MM.1S (cell line): ENCODE data around the gene GBA2.

Experiments
- DNase-seq: peaks from one replicate; pipeline ENCODE4 v3.0.0-alpha.2; 2015
- H2AFZ ChIP-seq: fragments of 300-600 bp; sonication (generic); 2 replicates; pipeline ENCODE4 v1.6.0; 2016; ENCODE audit warnings: antibody characterized with exemption, low read length
- H3F3A ChIP-seq: fragments of 300-600 bp; sonication (generic); 2 replicates; pipeline ENCODE4 v1.6.1; 2016; ENCODE audit warnings: mild to moderate bottlenecking, antibody characterized with exemption, low read length, moderate library complexity, mixed read lengths; ENCODE audit not compliant: insufficient read depth
- H3K27ac ChIP-seq: fragments of 300-600 bp; sonication (generic); 2 replicates; pipeline ENCODE4 v1.5.1; 2016; ENCODE audit warnings: mild to moderate bottlenecking, low read length
- H3K27me3 ChIP-seq: fragments of 300-600 bp; sonication (generic); replicated peaks from 2 replicates; pipeline ENCODE4 v1.6.0; 2016; ENCODE audit warnings: low read length; ENCODE audit not compliant: insufficient read depth
- H3K36me3 ChIP-seq: fragments of 300-600 bp; sonication (generic); replicated peaks from 2 replicates; pipeline ENCODE4 v1.6.1; 2016; ENCODE audit warnings: mild to moderate bottlenecking, low read length, mixed read lengths; ENCODE audit not compliant: insufficient read depth
- H3K4me1 ChIP-seq: fragments of 300-600 bp; sonication (generic); 2 replicates; pipeline ENCODE4 v1.6.1; 2016; ENCODE audit warnings: low read length, mixed read lengths
- H3K4me2 ChIP-seq: fragments of 300-600 bp; sonication (generic); 2 replicates; pipeline ENCODE4 v1.6.0; 2016; ENCODE audit warnings: low read depth, low read length
- H3K4me3 ChIP-seq: fragments of 300-600 bp; sonication (generic); 2 replicates; pipeline ENCODE4 v1.5.1; 2016; ENCODE audit warnings: low read length, mixed read lengths
- H3K79me2 ChIP-seq: fragments of 300-600 bp; sonication (generic); 2 replicates; pipeline ENCODE4 v1.6.1; 2016; ENCODE audit warnings: mixed run types, low read length, mixed read lengths
- H3K9ac ChIP-seq: fragments of 300-600 bp; sonication (generic); 2 replicates; pipeline ENCODE4 v1.6.1; 2016; ENCODE audit warnings: low read length, mixed read lengths
- H3K9me2 ChIP-seq: fragments of 300-600 bp; sonication (generic); replicated peaks from 2 replicates; pipeline ENCODE4 v1.6.1; 2016; ENCODE audit warnings: mild to moderate bottlenecking, low read length, mixed read lengths; ENCODE audit not compliant: insufficient read depth
- H3K9me3 ChIP-seq: fragments of 300-600 bp; sonication (generic); replicated peaks from 2 replicates; pipeline ENCODE4 v1.6.1; 2016; ENCODE audit warnings: mild to moderate bottlenecking, low read length, mixed read lengths; ENCODE audit not compliant: insufficient read depth
- H4K20me1 ChIP-seq: fragments of 300-600 bp; sonication (generic); 2 replicates; pipeline ENCODE4 v1.6.1; 2016; ENCODE audit warnings: mild to moderate bottlenecking, low read length, moderate library complexity, mixed read lengths; ENCODE audit not compliant: insufficient read depth
- EZH2 ChIP-seq: fragments of 300-600 bp; sonication (generic); optimal IDR thresholded peaks from 2 replicates; pipeline ENCODE3; 2017; ENCODE audit warnings: low read depth, mild to moderate bottlenecking, antibody characterized with exemption, low read length, mixed read lengths
- EZH2phosphoT487 ChIP-seq: fragments of 300-600 bp; sonication (generic); IDR thresholded peaks from 2 replicates; pipeline ENCODE4 v1.6.1; 2018; ENCODE audit warnings: antibody characterized with exemption, low read length
- TF ChIP-seq, protein P1 (sequence below): fragments of 300-600 bp; sonication (generic); IDR thresholded peaks from 2 replicates; pipeline ENCODE4 v1.5.1; 2016; ENCODE audit warnings: antibody characterized with exemption, low read length, mixed read lengths

Gene GBA2

GRCh38 chr9:35726931-35727330 is 22.1 kb downstream of the GBA2 start:
- Histone ChIP-seq H4K20me1 (no peaks in the 10 kb centered on the region), H3K36me3 (no peaks in the 10 kb centered on the region; the same call in 1 of the 2 replicates), H2AFZ (no peak overlapping the region), H3F3A (peaks cover 10% of the 10 kb centered on the region; the same call in 1 of the 2 replicates), H3K9ac (no peak overlapping the region), H3K4me3 (no peak overlapping the region), H3K9me2 (no peaks in the 10 kb centered on the region), H3K4me1 (peaks cover 28% of the 10 kb centered on the region), H3K79me2 (peaks cover 56% of the 10 kb centered on the region), H3K27me3 (no peaks in the 10 kb centered on the region), H3K9me3 (no peaks in the 10 kb centered on the region), H3K27ac (no peak overlapping the region), H3K4me2 (no peak overlapping the region)
- TF ChIP-seq EZH2phosphoT487, result no peak
- TF ChIP-seq, protein P1, sequence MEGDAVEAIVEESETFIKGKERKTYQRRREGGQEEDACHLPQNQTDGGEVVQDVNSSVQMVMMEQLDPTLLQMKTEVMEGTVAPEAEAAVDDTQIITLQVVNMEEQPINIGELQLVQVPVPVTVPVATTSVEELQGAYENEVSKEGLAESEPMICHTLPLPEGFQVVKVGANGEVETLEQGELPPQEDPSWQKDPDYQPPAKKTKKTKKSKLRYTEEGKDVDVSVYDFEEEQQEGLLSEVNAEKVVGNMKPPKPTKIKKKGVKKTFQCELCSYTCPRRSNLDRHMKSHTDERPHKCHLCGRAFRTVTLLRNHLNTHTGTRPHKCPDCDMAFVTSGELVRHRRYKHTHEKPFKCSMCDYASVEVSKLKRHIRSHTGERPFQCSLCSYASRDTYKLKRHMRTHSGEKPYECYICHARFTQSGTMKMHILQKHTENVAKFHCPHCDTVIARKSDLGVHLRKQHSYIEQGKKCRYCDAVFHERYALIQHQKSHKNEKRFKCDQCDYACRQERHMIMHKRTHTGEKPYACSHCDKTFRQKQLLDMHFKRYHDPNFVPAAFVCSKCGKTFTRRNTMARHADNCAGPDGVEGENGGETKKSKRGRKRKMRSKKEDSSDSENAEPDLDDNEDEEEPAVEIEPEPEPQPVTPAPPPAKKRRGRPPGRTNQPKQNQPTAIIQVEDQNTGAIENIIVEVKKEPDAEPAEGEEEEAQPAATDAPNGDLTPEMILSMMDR, result no peak
- TF ChIP-seq EZH2, result no peak
- no peak for DNase-seq

GRCh38 chr9:35725362-35725761 is 23.7 kb downstream of the GBA2 start:
- H3K27ac ChIP-seq, result no peak overlapping the region
- DNase-seq, result no peak
- no peaks in the 10 kb centered on the region for H3K9me3 ChIP-seq
- H3K4me2 ChIP-seq, result no peak overlapping the region
- H2AFZ ChIP-seq, result no peak overlapping the region
- no peaks in the 10 kb centered on the region; the same call in 1 of the 2 replicates for H3K36me3 ChIP-seq
- H3K4me3 ChIP-seq, result no peak overlapping the region
- H3K4me1 ChIP-seq, result peaks cover 19% of the 10 kb centered on the region
- H3K9me2 ChIP-seq, result no peaks in the 10 kb centered on the region
- no peaks in the 10 kb centered on the region for H3F3A ChIP-seq
- no peaks in the 10 kb centered on the region for H3K27me3 ChIP-seq
- TF ChIP-seq EZH2 (no peak), EZH2phosphoT487 (no peak)
- TF ChIP-seq, protein P1, result no peak
- no peaks in the 10 kb centered on the region for H4K20me1 ChIP-seq
- H3K79me2 ChIP-seq, result peaks cover 42% of the 10 kb centered on the region
- no peak overlapping the region for H3K9ac ChIP-seq

DNA sequence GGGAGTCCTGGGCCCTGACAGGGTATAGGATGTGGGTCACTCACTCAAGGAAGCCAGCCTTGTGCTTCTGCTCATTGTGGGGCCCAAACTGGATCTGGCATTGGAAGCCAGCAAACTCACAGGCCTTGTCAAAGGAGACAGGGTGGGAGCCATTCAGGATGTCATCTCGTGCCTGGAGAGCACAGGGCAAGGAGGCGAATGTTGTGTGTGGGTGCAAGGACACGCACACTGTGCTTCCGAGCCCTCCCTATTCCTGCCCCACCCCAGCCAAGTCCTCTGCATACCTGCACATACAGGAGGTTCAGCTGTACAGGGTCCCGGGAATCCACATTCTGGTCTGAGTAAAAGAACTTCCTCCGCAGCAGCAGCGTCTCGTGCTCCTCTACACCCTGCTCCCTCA is 25.1 kb downstream of the GBA2 start:
- Histone ChIP-seq H3K79me2 (peaks cover 28% of the 10 kb centered on the region), H3F3A (no peaks in the 10 kb centered on the region)

GRCh38 chr9:35723426-35723825 is 25.6 kb downstream of the GBA2 start:
- Histone ChIP-seq H3K4me1 (peaks cover under 1% of the 10 kb centered on the region; the same call in 1 of the 2 replicates), H3K79me2 (peaks cover 23% of the 10 kb centered on the region), H3K9me2 (no peaks in the 10 kb centered on the region), H3K9me3 (no peaks in the 10 kb centered on the region), H3K27ac (no peak overlapping the region), H3F3A (no peaks in the 10 kb centered on the region), H3K36me3 (no peaks in the 10 kb centered on the region; the same call in 1 of the 2 replicates), H3K4me3 (no peak overlapping the region), H2AFZ (no peak overlapping the region), H4K20me1 (no peaks in the 10 kb centered on the region), H3K9ac (no peak overlapping the region), H3K27me3 (no peaks in the 10 kb centered on the region), H3K4me2 (no peak overlapping the region)
- DNase-seq, result no peak
- TF ChIP-seq, protein P1, result no peak
- TF ChIP-seq EZH2, result no peak

More for the DNA sequence above, 25.1 kb downstream of the GBA2 start:
- H3K36me3 ChIP-seq, result no peaks in the 10 kb centered on the region; the same call in 1 of the 2 replicates
- no peaks in the 10 kb centered on the region for H3K9me3 ChIP-seq
- peaks cover 5% of the 10 kb centered on the region for H3K4me1 ChIP-seq
- H3K4me2 ChIP-seq, result no peak overlapping the region
- H3K9me2 ChIP-seq, result no peaks in the 10 kb centered on the region
- H3K9ac ChIP-seq, result no peak overlapping the region
- TF ChIP-seq EZH2phosphoT487 (no peak), EZH2 (no peak)
- no peaks in the 10 kb centered on the region for H4K20me1 ChIP-seq
- no peaks in the 10 kb centered on the region for H3K27me3 ChIP-seq
- H3K27ac ChIP-seq, result no peak overlapping the region
- H3K4me3 ChIP-seq, result no peak overlapping the region
- DNase-seq, result no peak
- H2AFZ ChIP-seq, result no peak overlapping the region
